Mesenteric fat pad (tissue), 1 donor: Measurements from ENCODE around the gene SHISAL1. TPM values are rescaled to one million over a fixed set of nuclear protein-coding genes. Genes with fewer than 3 reads are reported as not detected.

Experiments
- DNase-seq: peaks from one replicate; pipeline ENCODE4 v3.0.0-alpha.2; 2020; ENCODE audit warnings: low spot score
- total RNA-seq: library from RNA; stranded (reverse); fragmentation: NEBNext Ultra II Directional; extraction: Animal tissue kit (Norgen Biotek cat#: 25700); gene quantifications from one replicate; pipeline ENCODE4 v1.2.1, GENCODE V29; 2021
- donor health status: DM: yes; HTN: yes; CAD: no.

Gene SHISAL1
- total RNA-seq, 1 donor from 2014 or later: 3.3 TPM

DNA sequence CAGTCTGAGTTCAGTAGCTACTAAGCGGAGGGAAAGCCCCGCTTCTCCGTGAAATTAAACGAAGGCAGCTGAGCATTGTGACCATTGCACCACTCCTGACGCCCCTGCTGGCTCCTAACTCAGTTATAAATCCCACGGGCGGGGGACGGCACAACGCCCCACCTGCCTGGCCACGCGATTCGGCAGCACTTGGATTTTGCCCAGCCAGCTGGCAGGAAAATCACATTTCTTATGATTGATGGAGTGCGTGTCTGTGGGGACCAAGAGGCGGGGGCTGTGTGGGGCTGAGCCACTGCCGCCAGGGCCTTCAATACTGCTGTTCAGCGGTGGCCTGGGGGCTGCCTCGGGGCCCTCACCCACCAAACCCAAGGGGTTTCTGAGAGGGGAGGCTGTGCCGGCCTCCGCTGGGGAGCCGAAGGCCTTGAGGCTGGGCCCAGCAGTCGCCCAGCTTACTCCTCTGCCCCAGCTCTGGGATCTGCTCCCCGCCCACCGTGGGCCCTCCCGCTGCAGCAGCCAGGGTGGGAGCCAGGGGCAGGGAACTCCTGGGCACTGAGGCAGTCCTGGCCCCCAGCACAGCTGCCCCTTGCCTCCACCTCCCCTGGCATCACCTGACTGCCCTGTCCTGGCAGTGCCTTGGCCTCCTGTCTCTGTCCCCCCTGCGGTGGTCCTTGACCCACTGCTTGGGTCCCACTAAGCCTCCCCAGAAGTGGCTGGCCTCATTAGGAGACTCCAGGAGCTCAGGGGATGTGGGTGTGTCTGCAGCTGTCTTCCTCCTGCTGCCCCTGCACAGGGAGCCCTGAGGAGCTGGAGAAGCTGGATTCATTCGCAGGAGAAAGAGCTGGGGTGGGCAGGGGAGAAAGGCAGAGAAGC is 30.7 kb downstream of the SHISAL1 start:
- DNase-seq: no peak

DNA sequence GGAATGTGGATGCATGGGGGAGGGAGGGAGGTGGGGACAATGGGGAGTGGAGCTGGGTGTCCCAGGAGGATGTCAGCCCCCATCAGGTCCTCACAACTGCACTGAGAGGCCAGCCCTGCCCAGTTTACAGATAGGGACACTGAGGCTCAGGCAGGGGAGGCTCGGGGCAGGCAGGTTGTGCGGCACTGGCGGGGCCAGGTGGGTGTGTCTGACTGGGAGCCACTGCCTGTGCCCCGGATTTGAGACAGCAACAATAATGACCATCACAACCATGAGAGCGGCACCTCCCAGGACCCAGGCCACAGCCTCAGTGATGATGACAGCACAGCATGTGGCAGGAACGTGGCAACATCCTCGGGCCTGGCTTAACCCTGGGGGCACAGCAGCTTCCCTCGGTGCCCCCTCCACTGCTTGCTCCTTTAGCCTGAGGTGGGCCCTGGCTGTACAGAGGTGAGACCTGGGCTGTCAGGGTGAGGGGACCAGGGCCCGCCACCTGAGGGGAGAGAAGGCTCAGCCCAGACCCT is 32.0 kb downstream of the SHISAL1 start:
- no peak for DNase-seq

GRCh38 chr22:44279069-44279360 is 33.7 kb downstream of the SHISAL1 start:
- no peak for DNase-seq

GRCh38 chr22:44278243-44279068 is 34.3 kb downstream of the SHISAL1 start:
- DNase-seq: no peak

- DNase-seq: no peak
These were observed 35.2 kb downstream of the SHISAL1 start for GRCh38 chr22:44277386-44278135.

DNA sequence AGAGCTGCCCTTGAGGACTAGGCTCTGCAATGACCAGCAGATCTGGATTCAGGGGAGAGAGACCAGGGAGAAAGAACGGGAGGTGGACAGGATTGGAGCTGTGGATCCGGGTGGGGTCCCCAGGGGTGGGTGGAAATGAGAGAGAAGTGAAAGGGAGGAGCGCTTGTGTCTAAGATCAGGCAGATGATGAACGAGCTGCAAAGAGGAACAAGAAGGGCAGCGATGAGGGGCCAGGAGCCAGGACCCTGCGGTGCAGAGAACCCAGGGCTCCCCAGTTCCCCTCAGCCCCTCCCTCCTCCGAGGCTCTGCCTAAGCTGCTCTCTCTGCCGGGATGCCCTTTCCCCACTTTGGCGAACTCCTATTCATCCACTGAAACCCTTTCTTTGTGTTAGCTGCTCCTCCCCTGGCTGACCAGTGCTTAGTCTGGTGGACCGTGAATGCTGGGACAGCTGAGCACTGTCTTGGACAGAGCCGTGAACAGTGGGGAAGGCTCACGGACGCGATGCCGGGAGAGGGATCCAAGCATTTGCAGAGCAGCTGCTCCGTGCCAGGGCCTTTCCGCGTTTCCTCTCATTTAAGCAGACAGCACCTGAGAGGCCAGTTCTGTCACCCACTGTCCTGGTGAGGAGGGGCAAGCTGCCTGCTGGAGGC is 35.9 kb downstream of the SHISAL1 start:
- no peak for DNase-seq

- DNase-seq: no peak
These were observed 36.7 kb downstream of the SHISAL1 start for GRCh38 chr22:44276041-44276440.

DNA sequence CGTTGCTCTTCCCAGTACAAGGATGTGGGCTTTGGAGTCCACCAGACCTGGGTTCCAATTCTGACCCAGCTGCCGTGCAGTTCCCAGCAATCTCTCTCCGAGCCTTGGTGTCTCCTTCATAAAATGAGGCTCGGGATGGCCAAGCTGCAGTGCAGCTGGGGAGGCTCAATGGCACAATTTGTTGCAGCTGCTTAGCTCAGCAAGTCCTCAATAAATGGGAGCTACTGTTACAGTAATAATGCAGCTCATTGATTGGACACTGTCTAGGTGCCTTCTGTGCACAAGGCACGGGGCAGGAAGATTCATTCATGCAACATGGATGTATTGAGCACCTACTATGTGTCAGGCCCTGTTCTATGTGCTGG is 37.1 kb downstream of the SHISAL1 start:
- DNase-seq: no peak

GRCh38 chr22:44274918-44275630 is 37.7 kb downstream of the SHISAL1 start:
- DNase-seq: no peak

DNA sequence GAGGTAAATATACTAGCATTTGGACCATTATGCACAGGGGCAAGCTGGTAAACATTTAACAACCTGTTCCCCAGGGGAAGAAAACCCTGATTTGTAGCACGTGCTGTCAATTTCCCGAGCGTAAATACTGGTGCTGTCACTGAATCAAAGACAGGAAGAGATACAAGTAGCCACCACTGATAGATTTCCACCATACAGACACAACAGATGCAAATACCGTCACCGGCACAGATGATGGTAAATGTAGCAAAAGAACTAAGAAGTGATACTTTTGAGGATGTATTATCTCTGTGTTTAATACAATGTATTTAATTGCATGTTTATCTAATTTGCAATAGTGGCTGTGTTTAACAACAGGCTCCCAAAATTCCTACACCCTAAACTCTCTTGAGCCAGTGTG is 39.6 kb downstream of the SHISAL1 start:
- no peak for DNase-seq

- no peak for DNase-seq
These were observed 40.4 kb downstream of the SHISAL1 start for GRCh38 chr22:44272401-44272771.

GRCh38 chr22:44271732-44272400 is 40.9 kb downstream of the SHISAL1 start:
- DNase-seq: no peak

DNA sequence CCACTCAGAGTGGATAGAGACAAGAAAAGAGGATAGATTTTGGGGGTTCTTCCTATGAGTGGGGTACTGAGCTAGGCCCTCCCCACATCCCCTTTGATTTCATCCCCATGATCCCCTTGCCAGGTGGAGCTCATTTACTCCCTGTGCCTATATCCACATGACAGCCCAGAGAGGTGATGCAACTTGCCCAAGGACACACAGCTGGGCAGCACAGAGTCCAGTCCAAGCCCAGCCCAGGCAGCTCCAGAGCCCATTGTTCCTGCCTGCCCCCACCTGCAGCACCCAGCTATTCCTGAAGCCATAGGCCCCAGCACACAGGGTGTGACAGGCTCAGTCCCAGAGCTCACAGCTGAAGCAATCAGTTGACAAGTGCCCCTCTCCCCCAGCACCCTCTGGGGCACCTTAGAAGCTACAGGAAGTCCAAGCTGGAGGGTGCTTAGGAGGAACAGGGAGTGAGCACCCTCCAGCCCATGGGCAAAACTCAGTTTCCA is 41.7 kb downstream of the SHISAL1 start:
- DNase-seq: no peak

DNA sequence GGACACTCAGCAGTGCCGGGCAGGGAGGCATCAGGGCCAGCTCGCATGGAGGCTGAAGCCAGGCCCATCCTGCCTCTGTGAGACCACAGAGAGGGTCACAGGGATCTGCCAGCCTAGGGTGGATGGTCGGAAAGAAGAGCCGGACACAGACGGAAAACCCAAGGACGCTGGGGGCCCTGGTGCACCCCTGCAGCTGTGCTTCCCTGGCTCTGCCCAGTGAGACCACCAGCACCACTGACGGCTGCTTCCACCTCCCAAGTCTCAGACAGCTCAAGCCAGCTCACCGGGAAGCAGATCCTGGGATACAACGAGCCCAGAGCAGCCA is 42.2 kb downstream of the SHISAL1 start:
- DNase-seq: no peak

DNA sequence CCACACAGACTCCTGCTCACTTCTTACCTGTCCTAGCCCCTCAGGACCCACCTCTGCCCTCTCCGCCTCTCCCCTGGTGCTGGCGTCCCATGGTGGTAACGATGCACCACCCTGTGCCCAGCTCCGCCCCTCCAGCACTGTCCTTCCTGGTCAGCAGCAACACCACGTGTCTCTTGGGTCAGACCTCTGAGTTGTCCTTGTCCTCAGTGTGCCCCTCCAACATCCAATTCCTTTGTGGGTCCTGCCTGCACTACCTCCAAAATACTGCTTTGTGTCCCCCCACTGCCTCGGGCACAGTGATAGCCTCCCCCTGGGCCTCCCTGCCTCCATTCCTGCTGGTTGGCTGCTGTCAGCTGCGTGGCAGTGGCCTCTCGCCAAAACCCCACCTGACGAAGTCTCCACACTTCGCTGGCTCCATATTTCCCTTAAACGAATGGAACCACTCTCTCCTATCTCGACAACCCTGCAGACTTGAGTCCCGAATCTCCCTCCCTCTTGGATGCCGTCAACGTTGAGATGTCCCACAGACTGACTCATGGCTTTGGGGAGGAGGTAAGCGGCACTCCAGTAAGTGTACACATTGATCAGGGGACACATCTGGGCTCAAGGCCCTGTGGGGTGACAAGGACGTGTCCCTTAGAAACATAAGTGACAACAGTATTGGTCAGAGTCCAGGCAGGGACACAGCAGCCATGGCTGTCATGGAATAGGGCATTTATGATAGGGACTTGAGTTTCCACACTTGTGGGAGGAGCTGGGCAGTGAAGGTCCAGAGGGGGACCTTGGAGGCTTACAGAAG is 42.8 kb downstream of the SHISAL1 start:
- no peak for DNase-seq

DNA sequence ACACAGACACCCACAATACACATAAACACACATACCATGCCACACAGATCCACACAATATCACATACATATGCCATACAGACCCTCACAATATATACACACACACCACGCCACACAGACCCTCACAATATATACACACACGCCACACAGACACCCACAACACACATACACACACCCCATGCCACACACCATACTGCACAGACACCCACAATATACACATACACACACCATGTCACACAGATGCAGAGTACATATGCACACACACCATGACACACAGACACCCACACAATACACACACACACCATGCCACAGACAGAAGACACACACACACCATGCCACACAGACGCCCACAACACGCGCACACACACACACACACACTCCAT is 43.6 kb downstream of the SHISAL1 start:
- no peak for DNase-seq

GRCh38 chr22:44268431-44269116 is 44.2 kb downstream of the SHISAL1 start:
- no peak for DNase-seq

DNA sequence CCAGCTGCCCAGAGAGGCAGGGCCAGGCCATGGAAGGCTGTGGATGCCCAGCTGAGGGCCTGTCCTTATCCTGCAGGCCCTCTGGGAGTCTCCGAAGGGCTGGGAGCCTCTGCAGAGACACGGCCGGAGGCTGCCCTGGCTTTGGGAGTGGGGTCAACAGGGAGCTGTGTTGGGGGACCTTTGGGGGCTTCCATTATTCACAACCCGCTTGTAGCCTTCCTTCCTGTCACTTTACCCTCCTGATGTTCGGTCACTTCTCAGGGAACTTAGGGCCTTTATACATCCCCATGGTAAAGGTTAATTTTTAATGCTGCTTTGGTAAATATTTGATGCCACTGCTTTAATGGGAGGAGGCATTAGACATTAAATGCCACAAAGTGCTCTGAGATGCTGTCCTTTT is 44.9 kb downstream of the SHISAL1 start:
- DNase-seq: no peak
